AG04450 (cell line): ENCODE measurements around the gene NAA35. TPM values are rescaled to one million over a fixed set of nuclear protein-coding genes. Genes with fewer than 3 reads are reported as not detected.
"Not testable (repeated sequence)": the region's sequence is repeated elsewhere in the genome, so short reads cannot be mapped to it uniquely, and the experiment has no call there.

ENCODE experiments used
- CTCF ChIA-PET: fragments of 300-600, 350-600 bp; formaldehyde crosslinking; extraction: SDS; loops from one replicate; lab custom pipeline; 2022; ENCODE audit warnings: antibody characterized with exemption, inconsistent platforms; lab: Charles Lee
- POLR2A ChIA-PET: fragments of 350-600 bp; formaldehyde crosslinking; extraction: SDS; loops from one replicate; lab custom pipeline; 2021; ENCODE audit warnings: antibody characterized with exemption, inconsistent platforms; lab: Yijun Ruan, JAX
- DNase-seq: peaks from one replicate; pipeline ENCODE4 v3.0.0-alpha.2; 2011; ENCODE audit warnings: low read depth, low spot score
- H3K27ac ChIP-seq: one replicate; pipeline ENCODE4 v1.5.1; 2012; ENCODE audit warnings: low read depth, low read length, control low read depth
- H3K27me3 ChIP-seq: one replicate; pipeline ENCODE4 v1.6.0; 2012; ENCODE audit warnings: low read length; ENCODE audit not compliant: control insufficient read depth, insufficient read depth
- H3K4me3 ChIP-seq: 2 replicates; pipeline ENCODE4 v1.5.1; 2011; ENCODE audit warnings: mild to moderate bottlenecking, low read depth, low read length, control low read depth
- H3K9me3 ChIP-seq: 2 replicates; pipeline ENCODE4 v1.5.1; 2012; ENCODE audit warnings: low read length; ENCODE audit not compliant: control insufficient read depth, insufficient read depth
- CTCF ChIP-seq: IDR thresholded peaks from 2 replicates; pipeline ENCODE4 v1.5.1; 2011; ENCODE audit warnings: low read depth, low read length, control low read depth, inconsistent platforms
- polyA plus RNA-seq: library from polyadenylated mRNA; depleted of rRNA; stranded (reverse); fragments of >200 nt; gene quantifications from 2 replicates; pipeline ENCODE4 v1.2.3, GENCODE V29; 2011

The NAA35 gene
- polyA plus RNA-seq, 1 experiment: 25.2 TPM

- no peak overlapping the region for H3K4me3 ChIP-seq
- ChIA-PET POLR2A (no interaction called here), CTCF (no interaction called here)
- TF ChIP-seq CTCF: no peak
- H3K27me3 ChIP-seq: no peaks in the 10 kb centered on the region
- H3K9me3 ChIP-seq: no peaks in the 10 kb centered on the region
- DNase-seq: no peak
- H3K27ac ChIP-seq: no peak overlapping the region
Measured at GRCh38 chr9:85914108-85914507, 26.8 kb upstream of the NAA35 start.

GRCh38 chr9:85917756-85918155, 23.2 kb upstream of the NAA35 start:
- H3K27ac ChIP-seq: no peak overlapping the region
- TF ChIP-seq CTCF: no peak
- DNase-seq: no peak
- POLR2A ChIA-PET: no interaction called here
- H3K4me3 ChIP-seq: no peak overlapping the region
- no peaks in the 10 kb centered on the region for H3K27me3 ChIP-seq
- CTCF ChIA-PET: no interaction called here
- no peaks in the 10 kb centered on the region for H3K9me3 ChIP-seq

GRCh38 chr9:85925493-85925892, 15.5 kb upstream of the NAA35 start:
- Histone ChIP-seq H3K4me3 (no peak overlapping the region), H3K9me3 (no peaks in the 10 kb centered on the region), H3K27ac (no peak overlapping the region), H3K27me3 (no peaks in the 10 kb centered on the region)
- DNase-seq: no peak
- CTCF ChIA-PET: no interaction called here
- no peak for TF ChIP-seq CTCF
- POLR2A ChIA-PET: no interaction called here

- ChIA-PET POLR2A (no interaction called here), CTCF (no interaction called here)
- no peak for DNase-seq
- no peaks in the 10 kb centered on the region for H3K27me3 ChIP-seq
- TF ChIP-seq CTCF: no peak
- no peak overlapping the region for H3K27ac ChIP-seq
- no peaks in the 10 kb centered on the region for H3K9me3 ChIP-seq
- H3K4me3 ChIP-seq: no peak overlapping the region
Measured at GRCh38 chr9:85927076-85927475, 13.9 kb upstream of the NAA35 start.

GRCh38 chr9:85931495-85931894, 9.5 kb upstream of the NAA35 start:
- CTCF ChIA-PET: no interaction called here

GRCh38 chr9:85935950-85936349, 5.0 kb upstream of the NAA35 start:
- CTCF ChIA-PET, POLR2A ChIA-PET: not testable (repeated sequence)

More at GRCh38 chr9:85931495-85931894, 9.5 kb upstream of the NAA35 start:
- Histone ChIP-seq H3K27ac (no peak overlapping the region), H3K27me3 (no peaks in the 10 kb centered on the region), H3K4me3 (no peak overlapping the region), H3K9me3 (no peaks in the 10 kb centered on the region)
- no peak for TF ChIP-seq CTCF
- DNase-seq: no peak
- POLR2A ChIA-PET: no interaction called here

More at GRCh38 chr9:85935950-85936349, 5.0 kb upstream of the NAA35 start:
- not testable (repeated sequence) for H3K27ac ChIP-seq, H3K9me3 ChIP-seq, DNase-seq, H3K27me3 ChIP-seq, H3K4me3 ChIP-seq
